ENCODE data around the gene HAVCR2.

HAVCR2 gene

DNA sequence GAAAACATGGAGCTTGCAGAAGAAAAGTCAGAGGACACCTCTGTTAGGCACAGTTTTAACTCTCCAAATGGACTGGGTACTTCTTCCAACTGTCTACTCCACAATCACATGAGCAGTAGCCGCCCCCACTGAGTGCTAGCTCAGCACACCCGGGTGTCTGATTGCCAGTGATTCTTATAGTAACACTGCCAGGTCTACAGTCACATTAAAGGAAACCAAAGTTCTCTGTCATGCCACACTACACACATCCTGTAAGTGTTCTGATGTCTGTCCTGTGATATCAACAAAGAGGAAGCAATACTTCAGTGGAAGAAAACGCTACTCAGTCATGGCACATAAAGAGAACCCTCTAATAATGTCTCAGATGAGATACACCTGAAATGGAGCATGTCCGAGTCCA, at the start of gene HAVCR2:
Gene HAVCR2, minus strand, starts transcription at position 69 of the 400 bp plus-strand sequence. Its CDS starts 61 bp downstream, at position 8.
- no peak for DNase-seq

DNA sequence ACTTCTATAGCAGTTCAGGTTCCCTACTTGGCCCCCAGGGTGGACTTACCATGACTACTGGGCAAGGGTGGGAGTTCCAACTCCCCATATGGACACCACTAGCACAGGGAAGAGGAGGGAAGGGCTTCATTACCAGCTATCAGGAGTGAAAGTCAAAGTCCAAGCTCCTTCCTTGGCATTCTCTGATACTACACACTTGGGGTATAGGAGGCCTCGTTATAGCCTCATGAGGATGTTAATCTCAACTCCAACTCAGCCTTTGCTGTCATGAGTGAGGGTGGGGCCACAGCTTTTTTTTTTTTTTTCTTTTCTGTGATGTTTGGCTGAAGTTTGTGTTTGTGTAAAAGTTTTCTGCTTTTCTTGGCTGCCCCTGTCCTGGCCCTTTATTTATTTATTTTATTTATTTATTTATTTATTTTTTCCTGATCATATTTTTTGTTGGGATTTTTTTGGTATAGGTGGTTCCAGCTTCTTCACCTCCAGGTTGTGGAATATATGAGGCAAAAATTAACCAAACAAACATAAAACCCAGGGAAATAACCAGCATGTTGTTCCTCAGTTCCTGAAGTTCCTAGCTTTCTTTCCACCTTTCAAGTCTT, 48.5 kb upstream of the HAVCR2 start:
- no peak for DNase-seq

DNA sequence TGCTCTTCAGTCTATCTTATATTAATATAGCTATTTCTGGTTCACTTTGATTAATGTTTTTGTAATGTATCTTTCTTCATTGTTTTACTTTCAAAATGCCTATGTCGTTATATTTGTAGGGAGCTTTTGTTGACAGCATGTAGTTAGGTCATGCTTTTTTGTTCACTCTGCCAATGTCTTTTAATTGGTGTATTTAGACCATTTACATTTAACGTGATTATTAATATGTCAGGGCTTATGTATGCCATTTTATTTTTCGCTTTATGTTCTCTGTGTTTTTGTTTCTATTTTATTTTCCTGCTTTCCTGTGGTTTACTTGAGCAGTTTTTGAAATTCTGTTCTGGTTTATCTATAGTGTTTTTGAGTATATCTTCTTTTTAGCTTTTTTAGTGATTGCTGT, 46.5 kb upstream of the HAVCR2 start:
- DNase-seq, result no peak

DNA sequence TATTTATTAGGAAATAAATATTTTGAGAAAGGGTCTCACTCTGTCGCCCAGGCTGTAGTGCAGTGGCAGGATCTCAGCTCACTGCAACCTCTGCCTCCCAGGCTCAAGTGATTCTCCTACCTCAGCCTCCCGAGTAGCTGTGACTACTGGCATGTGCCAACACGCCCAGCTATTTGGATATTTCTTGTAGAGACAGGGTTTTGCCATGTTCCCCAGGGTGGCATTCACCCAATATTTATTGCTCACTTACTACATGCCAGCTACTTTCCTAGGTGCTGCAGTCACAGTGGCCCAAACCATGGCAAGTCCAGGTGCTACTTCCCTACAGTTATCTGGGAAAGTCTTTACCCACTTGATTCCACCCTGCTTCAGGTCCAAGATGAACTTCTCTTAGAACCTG, 42.2 kb upstream of the HAVCR2 start:
- no peak for DNase-seq

DNA sequence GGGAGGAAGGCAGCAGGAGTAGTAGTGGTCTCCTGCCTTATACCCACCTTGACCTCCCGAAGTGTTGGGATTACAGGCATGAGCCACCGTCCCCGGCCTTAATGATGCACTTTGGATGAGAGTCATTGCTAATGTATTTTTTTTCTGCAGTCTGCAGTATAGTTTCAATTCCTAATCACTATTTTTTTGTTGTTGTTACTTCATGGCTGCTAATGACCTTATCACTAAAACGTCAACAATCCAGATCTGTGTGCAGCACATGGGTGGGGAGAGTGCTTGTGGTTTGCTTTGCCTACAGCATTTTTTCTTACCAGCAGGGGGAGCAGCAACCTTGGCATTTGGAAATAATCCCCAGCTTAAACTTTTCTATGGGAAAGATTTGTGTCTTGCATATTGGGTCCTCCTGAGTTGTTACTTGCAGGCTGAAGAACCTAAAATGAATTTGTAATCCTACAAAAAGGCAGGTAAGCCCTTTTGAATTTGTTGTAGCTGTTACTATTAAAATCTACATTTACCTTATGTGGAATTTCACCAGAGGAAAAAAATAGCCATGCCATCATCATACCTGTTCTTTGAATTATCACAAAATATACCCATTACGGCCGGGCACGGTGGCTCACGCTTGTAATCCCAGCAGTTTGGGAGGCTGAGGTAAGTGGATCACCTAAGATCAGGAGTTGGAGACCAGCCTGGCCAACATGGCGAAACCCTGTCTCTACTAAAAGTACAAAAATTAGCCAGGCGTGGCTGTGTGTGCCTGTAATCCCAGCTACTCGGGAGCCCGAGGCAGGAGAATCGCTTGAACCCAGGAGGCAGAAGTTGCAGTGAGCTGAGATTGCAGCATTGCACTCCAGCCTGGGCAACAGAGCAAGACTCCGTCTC, 40.1 kb upstream of the HAVCR2 start:
- peak; percentile 23 for DNase-seq

DNA sequence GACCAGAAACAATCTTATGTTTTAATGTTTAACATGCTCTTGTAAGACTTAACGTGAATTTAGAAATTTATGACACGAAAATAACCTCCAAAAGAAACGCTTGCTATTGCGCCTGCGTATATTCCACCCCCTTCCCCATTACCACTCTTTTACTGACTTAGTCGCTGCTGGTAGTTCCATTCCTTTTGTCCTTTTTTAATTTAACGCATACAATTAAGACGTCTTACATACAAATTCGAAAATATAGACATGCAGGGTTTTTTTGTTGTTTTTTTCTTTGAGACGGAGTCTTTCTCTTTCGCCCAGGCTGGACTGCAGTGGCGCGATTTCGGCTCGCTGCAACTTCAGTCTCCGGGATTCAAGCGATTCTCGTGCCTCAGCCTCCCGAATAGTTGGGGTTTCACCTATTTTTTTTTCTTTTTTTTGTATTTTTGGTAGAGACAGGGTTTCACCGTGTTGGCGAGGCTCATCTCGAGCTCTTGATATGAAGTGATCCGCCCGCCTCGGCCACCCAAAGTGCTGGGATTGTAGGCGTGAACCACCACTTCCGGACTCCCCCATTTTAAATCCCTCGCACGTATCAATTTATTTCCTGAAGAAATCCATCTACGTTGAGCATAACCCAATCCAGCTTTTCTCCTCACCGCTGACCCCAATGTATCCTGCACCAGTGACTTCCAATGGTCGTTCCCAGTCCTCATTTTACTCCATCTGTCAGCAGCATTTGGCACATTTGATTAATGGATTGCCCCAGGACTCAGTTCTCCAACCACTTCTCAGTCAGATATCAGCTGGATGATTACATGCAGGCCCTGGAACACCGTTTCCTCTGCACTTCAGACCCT, 34.5 kb upstream of the HAVCR2 start:
- peak; percentile 47 for DNase-seq

DNA sequence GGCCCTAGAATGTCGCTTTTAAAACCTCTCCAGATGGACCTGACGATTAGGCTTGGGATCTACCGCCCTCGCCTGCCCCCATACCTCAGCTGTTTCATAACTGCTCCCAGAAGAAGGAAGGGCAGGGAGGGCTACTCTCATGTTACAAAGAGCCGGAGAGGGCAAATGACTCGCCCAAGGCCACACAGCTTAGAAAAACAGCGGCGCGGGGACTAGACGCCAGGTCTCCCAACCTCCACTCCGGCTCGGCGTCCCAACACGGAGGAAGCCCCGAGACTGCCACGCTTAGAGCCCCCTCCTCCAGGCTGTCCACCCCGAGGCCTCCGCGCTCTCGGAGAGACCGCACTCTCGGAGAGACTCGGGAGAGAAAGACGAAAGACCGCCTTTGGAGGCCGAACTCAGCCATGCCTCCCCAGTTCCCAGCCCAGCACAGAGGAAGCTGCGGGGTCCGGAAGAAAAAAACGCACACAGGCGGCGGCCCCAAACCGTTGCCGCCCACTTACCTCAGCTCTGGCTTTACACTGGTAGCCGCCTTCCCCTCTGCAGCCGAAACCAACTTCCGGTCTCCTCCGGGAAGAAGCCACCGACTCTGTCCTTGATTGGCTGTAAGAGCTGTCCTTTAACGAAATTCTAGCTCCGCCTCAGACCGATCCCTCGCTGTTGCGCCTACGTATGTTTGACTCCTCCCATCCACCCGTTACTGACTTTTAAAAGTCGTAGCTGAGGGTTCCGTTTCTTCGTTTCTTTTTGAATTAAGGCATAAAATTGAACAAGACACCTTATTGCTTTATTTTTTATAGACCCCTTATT, 33.7 kb upstream of the HAVCR2 start, which contains the start of gene MED7:
Gene MED7, minus strand, starts transcription at position 549 of the 810 bp plus-strand sequence. CDS start 3,434 bp downstream, outside the sequence.
- peak; percentile 96 for DNase-seq

DNA sequence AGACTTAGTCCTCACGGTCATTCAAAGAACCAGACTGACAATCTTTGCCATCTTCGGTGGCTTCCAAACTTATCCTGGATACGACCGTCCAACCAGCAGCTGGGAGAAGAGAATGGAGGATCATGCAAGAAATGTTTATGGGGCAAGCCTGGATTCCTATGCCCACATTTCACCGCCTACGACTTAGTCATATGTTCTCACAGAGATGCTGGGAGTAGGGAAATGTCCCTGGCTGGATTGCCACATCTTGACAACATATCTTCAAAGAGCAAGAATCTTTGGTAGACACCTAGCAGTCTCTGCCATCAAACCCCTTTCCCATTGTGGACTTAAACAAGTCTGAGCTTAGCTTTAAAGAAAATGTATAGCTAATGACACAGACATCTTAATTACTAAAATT, 28.8 kb upstream of the HAVCR2 start:
- no peak for DNase-seq

DNA sequence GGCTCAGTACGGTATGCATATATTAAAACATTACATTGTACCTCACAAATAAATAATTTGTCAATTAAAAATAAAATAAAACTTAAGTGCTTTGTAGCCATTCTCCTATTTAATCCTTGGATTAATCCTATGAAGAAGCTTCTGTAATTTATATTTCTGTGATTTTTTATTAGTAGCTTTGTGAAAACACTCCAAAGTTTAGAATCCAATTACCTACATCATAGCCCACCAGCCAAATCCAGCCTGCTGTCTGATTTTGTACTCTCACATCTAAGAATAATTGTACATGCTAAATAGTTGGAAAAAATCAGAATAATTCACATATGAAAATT, 23.4 kb upstream of the HAVCR2 start:
- DNase-seq, result no peak

DNA sequence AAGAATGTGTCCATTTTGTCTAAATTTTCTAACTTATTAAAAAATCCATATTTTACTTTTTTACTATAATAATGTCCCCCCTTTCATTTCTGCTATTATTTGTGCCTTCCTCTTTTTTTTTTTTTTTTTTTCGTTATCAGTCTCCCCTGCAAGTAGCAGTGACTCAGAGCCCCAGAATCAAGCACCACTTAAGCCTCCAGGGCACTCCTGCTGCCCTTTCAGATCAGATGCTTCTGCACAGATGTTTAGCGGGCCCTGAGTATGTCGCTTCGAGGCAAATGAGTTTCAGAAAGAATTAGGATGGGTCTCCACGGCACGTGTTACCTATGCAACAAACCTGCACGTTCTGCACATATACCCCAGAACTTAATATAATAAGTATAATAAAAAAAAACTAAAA, 22.1 kb upstream of the HAVCR2 start:
- no peak for DNase-seq

DNA sequence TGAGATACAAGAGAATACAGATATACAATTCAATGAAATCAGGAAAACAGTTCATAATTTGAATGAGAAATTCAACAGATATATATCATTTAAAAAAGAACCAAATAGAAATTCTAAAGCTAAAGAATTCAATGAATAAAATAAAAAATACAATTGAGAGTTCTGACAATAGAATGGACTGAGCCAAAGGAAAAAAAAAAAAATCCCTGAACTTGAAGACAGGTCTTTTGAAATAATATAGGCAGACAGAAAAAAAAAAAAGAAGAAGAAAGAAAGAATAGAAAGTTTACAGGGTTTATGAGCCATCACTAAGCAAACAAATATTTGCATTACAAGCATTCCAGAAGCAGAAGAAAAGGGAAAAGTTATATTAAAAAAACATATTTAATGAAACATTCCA, 12.9 kb upstream of the HAVCR2 start:
- no peak for DNase-seq

DNA sequence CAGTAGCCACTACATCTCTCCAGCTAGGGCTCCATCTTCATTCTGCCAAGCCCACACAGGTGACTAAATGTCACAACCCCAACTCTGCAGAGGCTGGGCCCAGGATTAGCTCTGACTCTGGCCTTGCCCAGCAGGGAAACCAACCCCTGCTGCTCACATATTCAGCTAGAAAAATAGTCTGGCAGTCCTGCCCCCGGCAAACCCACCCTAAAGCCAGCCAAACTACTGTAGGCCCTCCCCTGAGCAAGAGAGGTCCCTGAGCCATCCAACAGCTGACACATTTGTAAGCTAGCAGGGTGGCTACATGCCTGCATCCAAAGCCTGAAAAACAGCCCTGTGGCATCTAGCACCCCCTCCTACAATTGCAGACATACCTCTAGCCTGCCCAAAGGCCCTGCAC, 11.3 kb upstream of the HAVCR2 start:
- no peak for DNase-seq

DNA sequence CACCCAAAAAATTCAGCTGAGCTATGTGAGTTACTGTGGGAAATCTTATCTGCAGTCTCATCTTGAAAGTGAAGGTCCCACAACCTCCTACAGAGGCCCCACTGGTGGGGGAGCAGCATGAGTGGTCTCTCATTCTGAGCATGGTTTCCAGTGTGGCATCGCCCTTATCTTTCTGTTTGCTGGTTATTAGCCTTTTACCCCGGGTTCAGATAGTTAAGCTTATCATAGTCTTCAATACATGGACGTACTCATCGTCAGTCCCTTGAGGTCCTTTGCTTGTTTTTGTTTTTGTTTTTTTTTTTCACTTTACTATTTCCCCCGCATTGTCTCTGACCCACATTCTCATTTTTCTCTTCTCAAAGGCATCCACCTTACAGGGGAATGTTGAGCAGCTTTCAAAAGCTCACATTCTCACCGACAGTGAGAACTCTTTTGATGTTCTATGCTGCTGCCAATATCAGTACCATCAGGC, 7.7 kb upstream of the HAVCR2 start:
- no peak for DNase-seq

DNA sequence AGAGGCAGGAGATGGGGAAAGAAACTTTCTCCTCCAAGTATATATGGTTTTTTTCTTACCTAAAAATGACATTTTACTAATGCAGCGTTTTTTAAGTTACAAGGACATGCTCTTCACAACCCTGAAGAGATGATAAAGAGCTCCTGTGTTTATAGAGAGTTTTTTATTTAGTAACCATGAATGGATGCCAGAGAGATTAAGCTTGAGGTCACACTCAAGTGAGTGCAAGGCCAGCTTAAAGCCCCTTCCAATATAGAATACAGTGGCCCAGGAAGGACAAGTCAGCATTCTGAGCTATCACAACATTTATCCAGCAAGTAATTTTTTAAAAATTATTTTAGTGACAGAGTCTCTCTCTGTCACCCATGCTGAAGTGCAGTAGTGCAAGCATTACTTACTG, 6.7 kb upstream of the HAVCR2 start:
- DNase-seq, result no peak

DNA sequence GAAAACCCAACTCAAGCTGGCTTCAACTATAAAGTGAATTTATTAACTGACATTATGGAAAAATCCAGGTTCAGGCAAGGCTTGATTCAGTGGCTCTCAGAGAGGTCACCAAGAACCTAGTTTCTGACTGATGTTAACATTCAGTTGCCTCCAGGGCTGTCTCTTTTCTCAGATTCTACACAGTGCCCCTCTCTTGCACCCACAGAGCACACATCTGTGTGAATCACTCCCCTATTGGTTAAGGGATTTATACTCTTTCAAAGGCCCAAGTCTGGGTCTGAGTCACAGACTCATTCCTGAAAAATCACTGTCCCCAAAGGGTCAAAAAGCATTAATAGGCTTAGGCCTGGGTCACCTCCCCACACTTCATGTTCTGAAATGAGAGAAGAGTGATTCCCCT, 6.2 kb upstream of the HAVCR2 start:
- no peak for DNase-seq

DNA sequence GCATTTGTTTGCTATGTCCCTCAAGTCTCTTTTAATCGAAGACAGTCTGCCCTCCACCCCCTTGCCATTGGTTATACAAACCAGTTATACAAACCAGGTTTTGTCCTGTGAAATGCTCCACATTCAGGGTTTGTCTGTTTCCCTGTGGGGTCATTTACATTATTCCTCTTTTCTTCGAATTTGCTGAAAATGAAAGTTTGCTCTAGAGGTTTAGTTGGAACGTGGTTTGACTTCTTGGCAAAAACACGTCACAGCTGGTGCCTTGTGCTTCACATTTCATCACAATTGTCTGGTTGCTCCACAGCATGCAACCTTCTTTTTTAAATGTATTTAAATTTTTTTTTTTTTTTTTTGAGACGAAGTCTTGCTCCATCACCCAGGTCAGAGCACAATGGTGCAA, 4.2 kb upstream of the HAVCR2 start:
- DNase-seq, result no peak

DNA sequence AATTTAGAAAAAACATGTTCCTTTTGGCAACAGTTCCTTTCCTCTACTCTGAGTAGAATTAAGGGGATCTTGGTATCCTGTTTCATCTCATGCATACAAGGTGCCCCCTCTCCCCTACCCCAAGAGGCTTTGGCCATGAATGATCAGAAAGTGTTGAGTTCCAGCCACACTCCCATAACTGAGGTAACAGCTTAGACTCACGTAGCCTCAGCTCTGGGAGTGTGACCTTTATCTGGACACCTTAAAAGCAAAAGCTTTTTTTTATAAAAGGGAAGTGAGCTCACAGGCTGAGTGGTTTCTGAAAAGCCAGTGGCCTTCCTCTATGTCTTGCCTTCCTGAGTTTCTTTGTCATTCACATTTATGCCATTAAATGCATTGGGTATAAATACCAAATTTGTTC, 900 bp upstream of the HAVCR2 start:
- DNase-seq, result no peak

DNA sequence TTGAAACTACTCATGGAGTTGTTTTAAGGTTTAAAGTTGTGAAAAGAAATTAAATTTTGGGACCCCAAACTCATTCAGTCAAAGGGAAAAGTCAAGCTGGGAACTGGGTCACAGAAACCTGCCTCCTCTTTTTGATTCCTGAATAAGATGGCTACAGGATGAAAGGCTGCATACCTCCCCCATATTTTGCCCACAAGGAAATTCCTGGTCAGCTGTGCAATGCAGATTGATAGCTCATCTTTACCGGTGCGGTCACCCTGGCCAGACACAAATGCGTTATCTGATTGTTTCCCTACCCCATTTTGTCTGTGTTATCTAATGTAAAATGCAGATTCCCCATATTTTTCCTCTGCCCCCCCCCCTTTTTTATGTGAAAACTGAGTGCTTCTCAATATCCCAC, 1.3 kb downstream of the HAVCR2 start:
- no peak for DNase-seq

DNA sequence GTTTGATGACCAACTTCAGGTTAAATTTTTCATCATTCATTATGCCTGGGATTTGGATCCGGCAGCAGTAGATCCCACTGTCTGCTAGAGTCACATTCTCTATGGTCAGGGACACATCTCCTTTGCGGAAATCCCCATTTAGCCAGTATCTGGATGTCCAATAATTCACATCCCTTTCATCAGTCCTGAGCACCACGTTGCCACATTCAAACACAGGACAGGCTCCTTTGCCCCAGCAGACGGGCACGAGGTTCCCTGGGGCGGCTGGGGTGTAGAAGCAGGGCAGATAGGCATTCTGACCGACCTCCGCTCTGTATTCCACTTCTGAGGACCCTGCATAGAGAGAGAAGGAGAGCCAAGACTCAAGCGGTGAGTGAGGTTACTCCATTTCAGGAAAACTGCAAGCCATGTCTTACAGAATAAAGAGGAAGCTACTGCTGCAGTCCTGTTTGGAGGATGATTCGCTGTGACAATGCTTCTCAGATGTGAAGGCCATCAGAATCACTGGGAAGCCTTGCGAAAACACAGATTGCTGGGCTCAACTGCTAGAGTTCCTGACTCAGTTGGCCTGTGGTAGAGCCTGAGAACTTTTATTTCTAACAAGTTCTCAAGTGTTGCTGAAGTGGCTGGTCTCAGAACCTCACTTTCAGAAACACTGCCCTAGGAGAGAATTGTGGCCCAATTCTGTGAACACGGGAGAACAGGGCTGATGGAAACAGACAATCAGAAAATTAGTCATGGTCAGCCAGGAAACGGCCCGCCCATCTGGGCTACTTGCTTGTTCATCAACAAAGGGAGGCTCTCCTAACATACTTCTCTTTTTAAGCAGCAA, 2.0 kb downstream of the HAVCR2 start:
- no peak for DNase-seq

DNA sequence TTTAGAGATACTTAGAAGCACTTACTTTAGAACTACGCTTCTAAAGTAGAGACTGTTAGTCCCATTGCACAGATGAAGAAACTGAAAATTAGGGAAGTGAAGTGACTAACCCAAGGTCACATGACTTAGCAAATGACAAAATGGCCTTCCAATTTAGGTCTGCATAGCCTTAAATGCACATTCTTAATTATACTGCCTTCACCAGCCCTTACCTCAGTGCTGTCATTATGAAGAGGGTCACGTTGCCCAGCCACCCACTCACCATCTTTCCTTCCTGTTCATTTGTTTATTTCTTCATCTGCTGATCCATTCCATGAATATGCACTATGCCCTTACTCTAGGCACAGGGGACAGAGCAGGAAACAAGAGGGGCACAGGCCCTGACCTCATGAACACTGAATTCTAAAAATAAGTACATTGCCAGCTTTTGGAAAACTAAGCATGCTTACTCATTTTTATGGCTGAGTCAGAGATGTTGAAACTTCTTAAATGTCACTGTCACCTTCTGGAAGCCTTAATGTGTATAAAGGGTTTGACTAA, 8.6 kb downstream of the HAVCR2 start:
- no peak for DNase-seq

DNA sequence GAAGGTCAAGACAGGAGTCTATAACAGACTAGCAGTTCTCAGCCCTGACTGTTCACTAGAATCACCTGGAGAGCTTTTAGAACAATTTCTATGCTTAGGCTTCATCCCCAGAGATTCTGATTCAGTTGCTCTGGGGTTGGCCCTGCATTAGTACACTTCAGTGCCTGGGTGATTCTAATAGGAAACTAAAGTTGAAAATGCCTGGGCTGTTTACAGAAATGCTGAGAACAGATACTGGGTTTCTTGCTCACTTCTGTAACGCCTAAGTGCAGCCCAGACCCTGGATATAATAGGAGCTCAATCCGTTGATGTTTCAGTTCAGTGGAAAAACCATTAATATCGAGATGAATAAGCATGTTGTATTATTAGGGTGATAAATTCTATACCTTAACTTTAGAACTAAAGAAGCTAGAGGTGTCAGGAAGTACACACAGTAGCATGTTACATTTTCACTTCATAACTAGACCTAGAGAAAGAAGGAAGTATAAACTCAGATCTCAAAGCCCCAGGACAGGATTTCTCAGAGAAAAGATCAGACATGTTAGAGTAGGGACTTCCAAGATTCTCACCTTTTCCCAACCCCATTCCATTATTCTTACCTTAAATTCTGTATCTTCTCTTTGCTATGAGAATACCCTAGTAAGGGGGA, 20.4 kb downstream of the HAVCR2 start:
- no peak for DNase-seq

Measured in NCI-H1092 treated with DMSO at 0.1 percent for 48 hours (cell line).